A673 (cell line): Measurements from ENCODE around the gene GRID1. TPM values are rescaled to one million over a fixed set of nuclear protein-coding genes. Genes with fewer than 3 reads are reported as not detected.

ENCODE experiments used
- Bru-seq: library from RNA; stranded (reverse); fragments of 400-500 nt; gene quantifications from one replicate; lab custom pipeline; 2021; lab: Mats Ljungman, UMichigan
- BruChase-seq, 2 experiments: library from RNA; stranded (reverse); fragments of 400-500 nt; gene quantifications; one replicate each; lab custom pipeline; 2021; lab: Mats Ljungman, UMichigan
- BruUV-seq: library from RNA; stranded (reverse); fragments of 400-500 nt; replicated peaks from 2 replicates; lab custom pipeline; 2021; lab: Mats Ljungman, UMichigan
- CTCF ChIA-PET: fragments of 300-600 bp; sonication (Branson Sonifier 250); formaldehyde crosslinking; loops from one replicate; lab custom pipeline; 2022; ENCODE audit warnings: antibody characterized with exemption; lab: Charles Lee
- POLR2A ChIA-PET: fragments of 300-600 bp; sonication (Branson Sonifier 250); formaldehyde crosslinking; loops from one replicate; lab custom pipeline; 2022; ENCODE audit warnings: antibody characterized with exemption; ENCODE audit not compliant: low non-redundant PET; lab: Charles Lee
- DNase-seq: peaks from one replicate; pipeline ENCODE4 v3.0.0-alpha.2; 2015; ENCODE audit warnings: low spot score
- H3K27ac ChIP-seq: fragments of 200-600 bp; sonication (generic); 2 replicates; pipeline ENCODE4 v1.5.1; 2016; ENCODE audit warnings: mixed run types, low read depth, mild to moderate bottlenecking, mixed read lengths, antibody characterized with exemption, low read length; ENCODE audit not compliant: poor library complexity, severe bottlenecking
- H3K27me3 ChIP-seq: fragments of 200-600 bp; sonication (generic); replicated peaks from 2 replicates; pipeline ENCODE4 v1.6.1; 2017; ENCODE audit warnings: mixed run types, low read depth, mild to moderate bottlenecking, mixed read lengths, antibody characterized with exemption, low read length; ENCODE audit not compliant: insufficient read depth, poor library complexity
- H3K36me3 ChIP-seq: fragments of 200-600 bp; sonication (generic); 2 replicates; pipeline ENCODE4 v1.6.1; 2016; ENCODE audit warnings: mixed run types, mild to moderate bottlenecking, mixed read lengths, antibody characterized with exemption, low read length; ENCODE audit not compliant: insufficient read depth, poor library complexity, severe bottlenecking
- H3K4me1 ChIP-seq: fragments of 200-600 bp; sonication (generic); 2 replicates; pipeline ENCODE4 v1.6.1; 2017; ENCODE audit warnings: mixed run types, mild to moderate bottlenecking, mixed read lengths, antibody characterized with exemption, low read length; ENCODE audit not compliant: insufficient read depth, poor library complexity, severe bottlenecking
- H3K4me3 ChIP-seq: fragments of 200-600 bp; sonication (generic); 2 replicates; pipeline ENCODE4 v1.5.1; 2016; ENCODE audit warnings: low read depth, mixed run types, mild to moderate bottlenecking, mixed read lengths, low read length; ENCODE audit not compliant: poor library complexity, severe bottlenecking
- H3K9me3 ChIP-seq: fragments of 200-600 bp; sonication (generic); 2 replicates; pipeline ENCODE4 v1.6.1; 2016; ENCODE audit warnings: mixed run types, low read depth, mild to moderate bottlenecking, mixed read lengths, antibody characterized with exemption, low read length; ENCODE audit not compliant: poor library complexity, severe bottlenecking
- EZH2 ChIP-seq: fragments of 200-600 bp; sonication (generic); IDR thresholded peaks from 2 replicates; pipeline ENCODE4 v1.6.1; 2017; ENCODE audit warnings: borderline replicate concordance, low read depth, mild to moderate bottlenecking, mixed read lengths, antibody characterized with exemption, low read length; ENCODE audit not compliant: poor library complexity, severe bottlenecking
- intact Hi-C: fragments of 100-400 bp; cut with micrococcal nuclease; formaldehyde crosslinking; loops from one replicate; pipeline ENCODE4 v1.10.0; 2022; ENCODE audit not compliant: unreplicated experiment
- long read RNA-seq: library from polyadenylated mRNA; stranded (forward); transcript quantifications from one replicate; pipeline ENCODE4 v2.0.0, GENCODE V29; 2022
- total RNA-seq: library from RNA; stranded (reverse); gene quantifications from 2 replicates; pipeline ENCODE4 v1.2.3, GENCODE V29; 2021
- TF ChIP-seq, protein P1 (sequence below): fragments of 300-800, 200-600 bp; sonication (generic); conservative IDR thresholded peaks from 2 replicates; pipeline ENCODE4 v1.5.1; 2017; ENCODE audit warnings: low read depth, mild to moderate bottlenecking, antibody characterized with exemption, low read length, moderate library complexity, mixed read lengths

GRID1 gene
- total RNA-seq = not detected in 2 replicates
- percentile 7 among the genes with signal in this experiment for Bru-seq, nascent RNA
- BruChase-seq, experiment 1, labeled RNA remaining after a 2-hour chase = percentile 10 among the genes with signal in this experiment
- BruChase-seq, experiment 2, labeled RNA remaining after a 6-hour chase = percentile 7 among the genes with signal in this experiment
- long read RNA-seq = 0 reads

DNA sequence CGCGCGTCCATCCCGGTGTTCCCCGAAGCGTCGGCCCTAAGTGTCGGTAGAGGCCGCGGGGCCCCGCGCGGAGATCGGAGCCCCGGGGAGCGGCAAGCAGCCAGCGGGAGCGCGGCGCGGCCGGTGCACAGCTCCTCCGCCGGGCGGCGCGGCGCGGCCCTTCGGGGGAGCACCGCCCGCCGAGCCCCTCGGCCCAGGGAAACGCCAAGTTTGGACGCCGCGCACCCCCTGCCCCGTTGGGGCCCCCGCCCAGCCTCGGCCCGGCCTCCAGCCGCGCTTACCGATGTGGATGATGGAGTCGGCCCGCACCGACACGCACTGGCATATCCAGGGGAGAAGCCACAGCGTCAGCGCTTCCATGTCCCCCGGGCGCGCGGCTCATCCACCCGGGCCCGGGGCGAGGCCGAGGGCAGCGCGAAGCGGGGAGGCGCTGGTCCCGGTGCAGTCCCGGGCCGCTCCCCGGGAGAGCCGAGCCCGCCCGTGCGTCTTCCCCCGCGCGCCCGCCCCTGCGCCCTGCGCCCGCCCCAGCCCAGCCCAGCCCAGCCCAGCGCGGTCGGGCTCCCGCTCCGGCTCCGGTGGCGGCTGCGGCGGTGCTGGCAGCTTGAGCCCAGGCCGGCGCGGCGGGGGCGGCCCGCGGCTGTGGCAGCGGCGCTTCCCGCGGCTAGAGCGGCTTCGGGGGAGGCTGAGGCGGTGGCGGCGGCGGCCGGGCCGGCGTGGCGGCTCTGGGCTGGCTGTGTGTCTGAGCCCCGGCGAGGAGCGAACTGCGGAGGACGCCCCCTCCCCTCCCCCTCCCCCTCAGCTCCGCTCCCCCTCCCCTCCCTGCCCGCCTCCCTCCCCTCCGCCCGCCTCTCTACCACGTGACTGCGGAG, at the start of gene GRID1:
Gene GRID1, minus strand, starts transcription at position 763 of the 869 bp plus-strand sequence.
- DNase-seq = peak; percentile 37
- H3K36me3 ChIP-seq = no peaks in the 10 kb centered on the region
- TF ChIP-seq, protein P1, sequence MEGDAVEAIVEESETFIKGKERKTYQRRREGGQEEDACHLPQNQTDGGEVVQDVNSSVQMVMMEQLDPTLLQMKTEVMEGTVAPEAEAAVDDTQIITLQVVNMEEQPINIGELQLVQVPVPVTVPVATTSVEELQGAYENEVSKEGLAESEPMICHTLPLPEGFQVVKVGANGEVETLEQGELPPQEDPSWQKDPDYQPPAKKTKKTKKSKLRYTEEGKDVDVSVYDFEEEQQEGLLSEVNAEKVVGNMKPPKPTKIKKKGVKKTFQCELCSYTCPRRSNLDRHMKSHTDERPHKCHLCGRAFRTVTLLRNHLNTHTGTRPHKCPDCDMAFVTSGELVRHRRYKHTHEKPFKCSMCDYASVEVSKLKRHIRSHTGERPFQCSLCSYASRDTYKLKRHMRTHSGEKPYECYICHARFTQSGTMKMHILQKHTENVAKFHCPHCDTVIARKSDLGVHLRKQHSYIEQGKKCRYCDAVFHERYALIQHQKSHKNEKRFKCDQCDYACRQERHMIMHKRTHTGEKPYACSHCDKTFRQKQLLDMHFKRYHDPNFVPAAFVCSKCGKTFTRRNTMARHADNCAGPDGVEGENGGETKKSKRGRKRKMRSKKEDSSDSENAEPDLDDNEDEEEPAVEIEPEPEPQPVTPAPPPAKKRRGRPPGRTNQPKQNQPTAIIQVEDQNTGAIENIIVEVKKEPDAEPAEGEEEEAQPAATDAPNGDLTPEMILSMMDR = no peak
- peak; percentile 93 for TF ChIP-seq EZH2
- peaks cover 63% of the 10 kb centered on the region for H3K27me3 ChIP-seq
- peak within 1 kb of the TSS; percentile 36 for H3K4me3 ChIP-seq
- intact Hi-C loops = no loop called here
- ChIA-PET POLR2A (no interaction called here), CTCF (no interaction called here)
- peaks cover 4% of the 10 kb centered on the region for H3K4me1 ChIP-seq
- no peak within 1 kb of the TSS for H3K27ac ChIP-seq
- BruUV-seq = no TSS peak
- no peaks in the 10 kb centered on the region for H3K9me3 ChIP-seq

DNA sequence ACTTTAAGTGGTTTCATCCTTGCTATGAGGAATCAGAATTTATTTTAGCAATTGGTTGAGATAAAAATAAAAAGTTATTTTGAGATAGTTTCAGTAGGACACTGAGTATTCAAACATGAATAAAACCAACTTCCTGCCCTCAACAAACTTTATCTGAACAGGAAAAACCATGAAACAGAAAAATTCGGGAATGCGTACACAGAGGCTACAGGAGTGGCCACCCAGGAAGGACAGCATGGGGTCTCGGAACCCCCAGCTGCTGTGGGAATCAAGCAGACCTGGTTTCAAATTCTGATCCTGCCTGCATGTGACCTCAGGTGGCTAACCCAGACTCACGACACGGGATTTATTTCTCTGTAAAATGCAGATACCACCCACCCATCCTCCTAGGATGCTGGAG, 49.0 kb upstream of the GRID1 start:
- H3K4me3 ChIP-seq = no peak overlapping the region
- H3K9me3 ChIP-seq = no peaks in the 10 kb centered on the region
- no peaks in the 10 kb centered on the region for H3K27me3 ChIP-seq
- TF ChIP-seq EZH2 = no peak
- TF ChIP-seq, protein P1 = no peak
- intact Hi-C loops = no loop called here
- peaks cover 8% of the 10 kb centered on the region for H3K4me1 ChIP-seq
- POLR2A ChIA-PET = no interaction called here
- no peak overlapping the region for H3K27ac ChIP-seq
- BruUV-seq = no TSS peak
- CTCF ChIA-PET = no interaction called here
- no peaks in the 10 kb centered on the region for H3K36me3 ChIP-seq
- DNase-seq = no peak

GRCh38 chr10:86415116-86415515, 48.5 kb upstream of the GRID1 start:
- no peak for TF ChIP-seq EZH2
- TF ChIP-seq, protein P1 = no peak
- no TSS peak for BruUV-seq

More at GRCh38 chr10:86415116-86415515, 48.5 kb upstream of the GRID1 start:
- CTCF ChIA-PET = no interaction called here
- Histone ChIP-seq H3K9me3 (no peaks in the 10 kb centered on the region), H3K27me3 (no peaks in the 10 kb centered on the region), H3K4me3 (no peak overlapping the region), H3K4me1 (peaks cover 8% of the 10 kb centered on the region), H3K36me3 (no peaks in the 10 kb centered on the region), H3K27ac (no peak overlapping the region)
- intact Hi-C loops = no loop called here
- DNase-seq = no peak
- POLR2A ChIA-PET = no interaction called here
